H1 (cell line): ENCODE measurements around the gene RICTOR. TPM values are rescaled to one million over a fixed set of nuclear protein-coding genes. Genes with fewer than 3 reads are reported as not detected.

Experiments
- BACH1 ChIP-seq: IDR thresholded peaks from 2 replicates; pipeline ENCODE4 v1.6.1; 2012; ENCODE audit warnings: low read length, improper control_type of control experiment
- HDAC6 ChIP-seq: IDR thresholded peaks from one replicate; pipeline ENCODE4 v1.7.1; 2012; ENCODE audit warnings: low read depth, mild to moderate bottlenecking, inconsistent platforms, low read length, moderate library complexity
- KDM4A ChIP-seq: IDR thresholded peaks from one replicate; pipeline ENCODE4 v1.7.1; 2012; ENCODE audit warnings: low read depth, mild to moderate bottlenecking, moderate library complexity, low read length, inconsistent platforms; ENCODE audit not compliant: severe bottlenecking
- NANOG ChIP-seq: IDR thresholded peaks from 2 replicates; pipeline ENCODE4 v1.6.1; 2011; ENCODE audit warnings: low read length, low read depth, mild to moderate bottlenecking, inconsistent platforms; ENCODE audit not compliant: insufficient read depth, poor library complexity, severe bottlenecking
- PHF8 ChIP-seq: fragments of 200-600 bp; sonication (generic); conservative IDR thresholded peaks from 2 replicates; pipeline ENCODE4 v1.7.1; 2012; ENCODE audit warnings: low read depth, mild to moderate bottlenecking, inconsistent platforms, low read length, moderate library complexity
- RBBP5 ChIP-seq: IDR thresholded peaks from 2 replicates; pipeline ENCODE4 v1.7.1; 2012; ENCODE audit warnings: low read depth, mild to moderate bottlenecking, inconsistent platforms, low read length, moderate library complexity, borderline replicate concordance
- SIN3A ChIP-seq, 2 experiments: IDR thresholded peaks in 1 of 2; conservative IDR thresholded peaks in 1 of 2; 2 replicates each; pipeline ENCODE4 v1.6.1; 2011 to 2012; ENCODE audit warnings: low read length in 2 of 2, improper control_type of control experiment in 1 of 2, low read depth in 1 of 2, mild to moderate bottlenecking in 1 of 2
- ZNF274 ChIP-seq: IDR thresholded peaks from 2 replicates; pipeline ENCODE4 v1.7.0; 2012; ENCODE audit warnings: low read length, borderline replicate concordance; ENCODE audit errors: extremely low read depth
- polyA plus RNA-seq, 7 experiments: library from polyadenylated mRNA; depleted of rRNA in 3 of 7; stranded (reverse) in 5 of 7; unstranded in 2 of 7; fragments of >200 nt in 5 of 7; fragments of 200-250 nt in 2 of 7; gene quantifications; 1 replicate in 5 of 7; 2 replicates in 1 of 7; 4 replicates in 1 of 7; pipeline versions ENCODE4 v1.2.1 to v1.2.3, GENCODE V29; 2011 to 2013; ENCODE audit warnings: missing spikeins in 2 of 7, mixed read lengths in 2 of 7
- total RNA-seq: library from RNA; stranded (reverse); fragmentation: NEBNext Ultra II Directional; extraction: Animal tissue kit (Norgen Biotek cat#: 25700); gene quantifications from 2 replicates; pipeline ENCODE4 v1.2.1, GENCODE V29; 2021
- TF ChIP-seq, protein P1 (sequence below): fragments of 300-600 bp; sonication (generic); IDR thresholded peaks from 2 replicates; pipeline ENCODE4 v1.7.1; 2012; ENCODE audit warnings: low read length, moderate library complexity, mild to moderate bottlenecking, inconsistent platforms; ENCODE audit not compliant: insufficient replicate concordance
- TF ChIP-seq, protein P2 (sequence below): IDR thresholded peaks from 2 replicates; pipeline ENCODE4 v1.6.1; 2011; ENCODE audit warnings: low read length, improper control_type of control experiment

The RICTOR gene
- total and polyA plus RNA-seq, 2 of the 8 experiments (the other 6 are each of a cell fraction or from before 2014, with no cell fraction given): 4.3 to 26.6 TPM

DNA sequence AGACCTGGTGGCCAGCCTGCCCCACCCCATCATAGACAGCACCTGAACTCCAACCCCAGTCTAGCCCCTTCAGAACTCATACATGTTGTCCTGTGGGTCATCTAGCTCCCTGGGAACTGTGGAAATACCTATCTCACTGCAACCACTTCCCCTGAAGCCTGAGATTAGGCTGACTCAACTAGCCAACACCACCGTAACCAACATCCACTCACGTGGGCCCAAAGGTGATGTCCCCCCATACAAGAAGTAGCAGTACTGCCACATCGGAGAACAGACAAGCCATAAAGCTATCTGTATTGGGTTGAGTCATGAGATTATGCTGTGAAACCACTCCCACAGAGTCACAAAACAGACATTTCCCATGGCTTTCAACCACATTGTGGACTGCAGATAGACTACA lies 181.8 kb downstream of the RICTOR start (continued):
- TF ChIP-seq, protein P1, sequence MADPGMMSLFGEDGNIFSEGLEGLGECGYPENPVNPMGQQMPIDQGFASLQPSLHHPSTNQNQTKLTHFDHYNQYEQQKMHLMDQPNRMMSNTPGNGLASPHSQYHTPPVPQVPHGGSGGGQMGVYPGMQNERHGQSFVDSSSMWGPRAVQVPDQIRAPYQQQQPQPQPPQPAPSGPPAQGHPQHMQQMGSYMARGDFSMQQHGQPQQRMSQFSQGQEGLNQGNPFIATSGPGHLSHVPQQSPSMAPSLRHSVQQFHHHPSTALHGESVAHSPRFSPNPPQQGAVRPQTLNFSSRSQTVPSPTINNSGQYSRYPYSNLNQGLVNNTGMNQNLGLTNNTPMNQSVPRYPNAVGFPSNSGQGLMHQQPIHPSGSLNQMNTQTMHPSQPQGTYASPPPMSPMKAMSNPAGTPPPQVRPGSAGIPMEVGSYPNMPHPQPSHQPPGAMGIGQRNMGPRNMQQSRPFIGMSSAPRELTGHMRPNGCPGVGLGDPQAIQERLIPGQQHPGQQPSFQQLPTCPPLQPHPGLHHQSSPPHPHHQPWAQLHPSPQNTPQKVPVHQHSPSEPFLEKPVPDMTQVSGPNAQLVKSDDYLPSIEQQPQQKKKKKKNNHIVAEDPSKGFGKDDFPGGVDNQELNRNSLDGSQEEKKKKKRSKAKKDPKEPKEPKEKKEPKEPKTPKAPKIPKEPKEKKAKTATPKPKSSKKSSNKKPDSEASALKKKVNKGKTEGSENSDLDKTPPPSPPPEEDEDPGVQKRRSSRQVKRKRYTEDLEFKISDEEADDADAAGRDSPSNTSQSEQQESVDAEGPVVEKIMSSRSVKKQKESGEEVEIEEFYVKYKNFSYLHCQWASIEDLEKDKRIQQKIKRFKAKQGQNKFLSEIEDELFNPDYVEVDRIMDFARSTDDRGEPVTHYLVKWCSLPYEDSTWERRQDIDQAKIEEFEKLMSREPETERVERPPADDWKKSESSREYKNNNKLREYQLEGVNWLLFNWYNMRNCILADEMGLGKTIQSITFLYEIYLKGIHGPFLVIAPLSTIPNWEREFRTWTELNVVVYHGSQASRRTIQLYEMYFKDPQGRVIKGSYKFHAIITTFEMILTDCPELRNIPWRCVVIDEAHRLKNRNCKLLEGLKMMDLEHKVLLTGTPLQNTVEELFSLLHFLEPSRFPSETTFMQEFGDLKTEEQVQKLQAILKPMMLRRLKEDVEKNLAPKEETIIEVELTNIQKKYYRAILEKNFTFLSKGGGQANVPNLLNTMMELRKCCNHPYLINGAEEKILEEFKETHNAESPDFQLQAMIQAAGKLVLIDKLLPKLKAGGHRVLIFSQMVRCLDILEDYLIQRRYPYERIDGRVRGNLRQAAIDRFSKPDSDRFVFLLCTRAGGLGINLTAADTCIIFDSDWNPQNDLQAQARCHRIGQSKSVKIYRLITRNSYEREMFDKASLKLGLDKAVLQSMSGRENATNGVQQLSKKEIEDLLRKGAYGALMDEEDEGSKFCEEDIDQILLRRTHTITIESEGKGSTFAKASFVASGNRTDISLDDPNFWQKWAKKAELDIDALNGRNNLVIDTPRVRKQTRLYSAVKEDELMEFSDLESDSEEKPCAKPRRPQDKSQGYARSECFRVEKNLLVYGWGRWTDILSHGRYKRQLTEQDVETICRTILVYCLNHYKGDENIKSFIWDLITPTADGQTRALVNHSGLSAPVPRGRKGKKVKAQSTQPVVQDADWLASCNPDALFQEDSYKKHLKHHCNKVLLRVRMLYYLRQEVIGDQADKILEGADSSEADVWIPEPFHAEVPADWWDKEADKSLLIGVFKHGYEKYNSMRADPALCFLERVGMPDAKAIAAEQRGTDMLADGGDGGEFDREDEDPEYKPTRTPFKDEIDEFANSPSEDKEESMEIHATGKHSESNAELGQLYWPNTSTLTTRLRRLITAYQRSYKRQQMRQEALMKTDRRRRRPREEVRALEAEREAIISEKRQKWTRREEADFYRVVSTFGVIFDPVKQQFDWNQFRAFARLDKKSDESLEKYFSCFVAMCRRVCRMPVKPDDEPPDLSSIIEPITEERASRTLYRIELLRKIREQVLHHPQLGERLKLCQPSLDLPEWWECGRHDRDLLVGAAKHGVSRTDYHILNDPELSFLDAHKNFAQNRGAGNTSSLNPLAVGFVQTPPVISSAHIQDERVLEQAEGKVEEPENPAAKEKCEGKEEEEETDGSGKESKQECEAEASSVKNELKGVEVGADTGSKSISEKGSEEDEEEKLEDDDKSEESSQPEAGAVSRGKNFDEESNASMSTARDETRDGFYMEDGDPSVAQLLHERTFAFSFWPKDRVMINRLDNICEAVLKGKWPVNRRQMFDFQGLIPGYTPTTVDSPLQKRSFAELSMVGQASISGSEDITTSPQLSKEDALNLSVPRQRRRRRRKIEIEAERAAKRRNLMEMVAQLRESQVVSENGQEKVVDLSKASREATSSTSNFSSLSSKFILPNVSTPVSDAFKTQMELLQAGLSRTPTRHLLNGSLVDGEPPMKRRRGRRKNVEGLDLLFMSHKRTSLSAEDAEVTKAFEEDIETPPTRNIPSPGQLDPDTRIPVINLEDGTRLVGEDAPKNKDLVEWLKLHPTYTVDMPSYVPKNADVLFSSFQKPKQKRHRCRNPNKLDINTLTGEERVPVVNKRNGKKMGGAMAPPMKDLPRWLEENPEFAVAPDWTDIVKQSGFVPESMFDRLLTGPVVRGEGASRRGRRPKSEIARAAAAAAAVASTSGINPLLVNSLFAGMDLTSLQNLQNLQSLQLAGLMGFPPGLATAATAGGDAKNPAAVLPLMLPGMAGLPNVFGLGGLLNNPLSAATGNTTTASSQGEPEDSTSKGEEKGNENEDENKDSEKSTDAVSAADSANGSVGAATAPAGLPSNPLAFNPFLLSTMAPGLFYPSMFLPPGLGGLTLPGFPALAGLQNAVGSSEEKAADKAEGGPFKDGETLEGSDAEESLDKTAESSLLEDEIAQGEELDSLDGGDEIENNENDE: no peak
- TF ChIP-seq PHF8 (no peak), ZNF274 (no peak), KDM4A (no peak), SIN3A (conservative IDR thresholded peaks at IDR 0.05 in 1 of 2, IDR thresholded peaks at IDR 0.05 in 1 of 2; ENCODE audit: low read depth in 1 of 2, low read length in 2 of 2) (no peak), HDAC6 (no peak), NANOG (no peak), RBBP5 (no peak), BACH1 (no peak)
- TF ChIP-seq, protein P2, sequence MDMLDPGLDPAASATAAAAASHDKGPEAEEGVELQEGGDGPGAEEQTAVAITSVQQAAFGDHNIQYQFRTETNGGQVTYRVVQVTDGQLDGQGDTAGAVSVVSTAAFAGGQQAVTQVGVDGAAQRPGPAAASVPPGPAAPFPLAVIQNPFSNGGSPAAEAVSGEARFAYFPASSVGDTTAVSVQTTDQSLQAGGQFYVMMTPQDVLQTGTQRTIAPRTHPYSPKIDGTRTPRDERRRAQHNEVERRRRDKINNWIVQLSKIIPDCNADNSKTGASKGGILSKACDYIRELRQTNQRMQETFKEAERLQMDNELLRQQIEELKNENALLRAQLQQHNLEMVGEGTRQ: no peak
